GM18508 (cell line): ENCODE results near the gene GPR137B.

Experiments
- ATAC-seq: cut with Tn5 transposase; IDR thresholded peaks from one replicate; pipeline ENCODE4 v1.9.1; 2021; ENCODE audit warnings: moderate number of reproducible peaks; ENCODE audit not compliant: insufficient read depth, unreplicated experiment

The GPR137B gene

DNA sequence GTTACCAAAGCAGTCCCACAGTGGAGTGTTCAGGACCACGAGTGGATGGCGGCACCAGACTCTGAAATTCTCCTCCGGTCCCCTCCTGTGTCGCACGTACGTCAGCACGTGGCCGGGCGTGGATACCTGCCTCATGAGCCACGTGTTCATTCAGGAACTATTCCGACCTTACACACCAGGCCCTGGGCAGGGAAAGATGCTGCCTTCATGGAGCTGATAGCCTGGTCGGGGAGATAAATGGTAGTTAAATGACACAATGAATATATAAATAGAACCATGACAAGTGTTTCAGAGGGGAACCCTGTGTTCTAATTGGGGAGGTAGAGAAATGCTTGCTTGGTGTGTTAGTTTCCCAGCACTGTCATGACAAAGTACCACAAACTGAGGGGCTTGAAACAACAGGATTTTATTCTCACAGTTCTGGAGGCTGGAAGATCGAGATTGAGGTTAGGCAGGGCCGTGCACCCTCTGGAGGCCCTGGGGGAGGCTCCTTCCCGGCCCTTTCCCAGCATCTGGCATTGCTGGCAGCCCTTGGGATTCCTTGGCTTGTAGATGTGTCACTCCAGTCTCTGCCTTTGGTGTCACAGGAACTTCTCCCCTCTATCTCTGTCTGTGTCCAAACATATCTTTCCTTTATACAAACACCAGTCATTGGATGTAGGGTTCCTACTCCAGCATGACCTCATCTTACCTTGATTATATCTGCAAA lies 28.9 kb upstream of the GPR137B start:
- ATAC-seq, result no peak

DNA sequence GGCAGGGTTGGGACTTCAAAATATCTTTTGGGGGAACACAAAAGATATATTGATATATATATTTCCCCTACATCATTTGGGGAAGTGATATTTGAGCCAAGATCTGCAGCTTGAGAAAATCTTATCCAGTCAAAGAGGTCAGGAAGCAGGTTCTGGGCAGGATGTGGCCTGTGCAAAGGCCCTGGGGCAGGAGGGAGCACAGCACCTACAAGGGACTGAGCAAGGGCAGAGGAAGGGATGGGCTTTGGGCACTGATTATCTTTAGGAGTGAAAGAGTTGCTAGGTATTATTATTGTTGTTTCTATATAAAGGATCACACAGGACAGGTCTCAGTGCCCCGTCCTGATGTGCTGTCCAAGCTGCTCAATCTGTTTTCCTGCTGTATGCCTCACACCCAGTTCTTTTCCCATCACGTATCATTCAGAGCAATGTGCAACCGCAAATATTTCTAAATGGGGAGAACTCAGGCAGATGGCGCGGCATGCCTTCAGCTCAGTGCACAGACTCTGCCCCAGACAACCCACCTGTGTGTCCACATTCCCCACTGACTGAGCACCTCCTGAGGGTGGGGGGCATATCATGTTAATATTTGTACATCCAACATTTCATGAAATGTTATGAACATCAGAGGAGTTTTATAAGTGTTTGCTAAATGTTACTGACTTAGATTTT lies 28.1 kb upstream of the GPR137B start:
- ATAC-seq, result no peak

DNA sequence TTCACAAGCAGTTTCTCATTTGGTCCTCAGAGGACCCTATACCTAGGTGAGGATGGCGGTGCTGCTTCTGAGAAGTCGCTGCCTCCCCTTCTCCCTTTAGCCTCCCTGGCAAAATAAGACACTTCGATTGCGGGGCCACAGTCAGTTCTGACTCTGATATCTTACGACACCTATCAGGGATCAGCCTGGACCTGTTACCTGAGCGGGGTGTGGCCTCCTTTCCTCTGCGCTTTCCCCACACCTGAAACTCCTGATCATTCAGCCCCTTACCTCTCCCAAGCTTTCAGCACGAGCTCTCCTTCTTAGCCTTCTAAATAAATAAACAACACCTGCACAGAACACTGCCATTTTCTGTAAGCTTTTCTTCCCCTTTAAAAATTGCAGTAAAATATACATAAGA lies 24.6 kb upstream of the GPR137B start:
- no peak for ATAC-seq

DNA sequence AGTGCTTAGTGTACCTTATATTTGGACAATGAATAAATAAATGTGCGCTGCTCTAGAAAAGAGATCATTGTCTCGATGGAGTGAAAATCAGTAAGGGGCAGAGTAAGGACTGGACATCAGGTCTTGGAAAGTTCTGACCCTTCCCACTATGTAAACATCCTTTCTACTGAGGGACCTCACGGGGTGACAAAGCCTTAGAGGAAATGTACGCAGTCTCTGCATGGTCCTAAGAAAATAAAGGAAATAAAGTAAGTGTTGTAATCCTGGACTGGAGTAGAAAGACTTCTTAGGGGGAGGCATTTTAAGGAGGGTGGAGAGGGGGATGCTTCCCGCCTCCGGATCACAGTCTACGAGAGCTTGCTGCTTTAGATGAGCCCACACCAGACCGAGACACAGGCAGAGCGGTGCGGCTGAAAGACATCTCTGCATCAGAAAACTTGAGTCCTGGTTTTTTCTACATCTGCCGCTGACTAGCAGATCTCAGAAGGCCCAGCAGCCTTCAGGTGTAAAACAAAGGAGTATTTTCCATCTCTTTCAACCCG lies 22.3 kb upstream of the GPR137B start:
- no peak for ATAC-seq

DNA sequence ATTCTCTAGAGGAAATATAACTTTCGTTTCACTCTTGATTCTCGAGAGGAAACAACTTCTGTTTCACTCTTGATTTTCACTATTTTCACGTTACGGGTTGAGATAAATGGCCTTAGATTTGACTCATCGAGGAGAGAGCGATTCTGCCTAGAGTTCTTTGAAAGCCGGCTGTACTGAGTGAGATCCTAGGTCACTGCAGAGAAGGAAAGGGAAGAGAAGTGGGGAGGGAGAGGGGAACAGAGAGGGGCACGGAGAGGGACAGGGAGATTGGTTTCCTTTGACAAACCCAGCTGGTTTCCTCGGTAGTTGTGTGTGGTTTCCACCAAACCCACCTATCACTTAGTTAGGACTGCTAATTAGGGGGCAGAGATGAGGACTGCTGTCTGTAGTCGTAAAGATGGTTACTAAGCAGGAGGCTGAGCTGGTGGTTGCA lies 21.6 kb upstream of the GPR137B start:
- ATAC-seq, result no peak

DNA sequence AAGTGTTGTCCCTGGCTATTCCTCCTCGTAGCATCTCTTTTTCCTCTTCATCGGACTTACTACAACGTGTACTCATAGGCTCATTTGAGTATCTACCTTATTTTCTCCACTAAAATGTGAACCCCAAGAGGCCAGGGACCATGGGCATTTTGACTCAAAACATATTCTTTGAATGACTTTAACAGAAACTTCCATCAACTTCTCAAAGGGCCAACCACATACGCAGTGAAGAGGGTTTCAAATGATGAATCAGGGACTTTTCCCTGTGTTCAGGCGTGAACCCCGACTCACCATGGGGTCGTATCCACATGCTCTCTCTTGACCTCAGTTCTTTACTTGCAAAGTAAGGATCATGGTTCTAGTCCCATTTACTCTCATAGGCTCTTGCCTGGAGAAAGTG lies 20.2 kb upstream of the GPR137B start:
- peak; percentile 39 for ATAC-seq

DNA sequence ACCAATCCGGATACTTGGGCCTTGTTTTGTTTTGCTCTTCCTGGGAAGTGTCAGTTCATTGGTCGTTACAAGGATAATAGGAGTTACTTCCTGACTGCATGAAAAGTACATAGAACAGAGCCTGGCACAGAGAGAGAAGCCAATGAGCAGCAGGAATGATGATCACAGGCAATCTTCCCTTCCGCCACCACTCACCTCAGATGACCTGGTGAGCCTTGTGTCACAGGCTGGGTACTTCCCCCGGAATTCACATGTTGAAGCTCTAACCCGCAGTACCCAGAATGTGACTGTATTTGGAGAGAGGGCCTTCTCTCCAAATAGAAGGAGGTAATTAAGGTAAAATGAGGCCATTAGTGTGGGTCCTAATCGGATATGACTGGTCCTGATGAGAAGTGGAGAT lies 18.8 kb upstream of the GPR137B start:
- no peak for ATAC-seq

DNA sequence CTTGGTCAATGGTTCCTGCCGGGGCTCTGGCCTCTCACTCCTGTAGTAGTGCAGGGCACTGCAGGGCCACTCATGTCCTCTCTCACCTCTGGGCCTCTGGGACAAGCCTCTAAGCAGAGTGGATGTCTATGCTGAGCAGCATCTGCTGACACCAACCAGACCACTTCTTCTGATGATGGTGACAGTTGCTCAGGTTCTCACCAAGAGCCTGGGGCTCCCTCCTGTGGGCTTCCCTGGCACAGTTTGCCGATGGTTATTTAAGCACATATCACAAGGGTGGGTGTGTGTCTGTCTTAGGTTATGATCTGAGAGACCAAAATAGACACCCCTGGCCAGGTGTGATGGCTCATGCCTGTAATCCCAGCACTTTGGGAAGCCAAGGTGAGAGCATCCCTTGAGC lies 17.4 kb upstream of the GPR137B start:
- no peak for ATAC-seq

DNA sequence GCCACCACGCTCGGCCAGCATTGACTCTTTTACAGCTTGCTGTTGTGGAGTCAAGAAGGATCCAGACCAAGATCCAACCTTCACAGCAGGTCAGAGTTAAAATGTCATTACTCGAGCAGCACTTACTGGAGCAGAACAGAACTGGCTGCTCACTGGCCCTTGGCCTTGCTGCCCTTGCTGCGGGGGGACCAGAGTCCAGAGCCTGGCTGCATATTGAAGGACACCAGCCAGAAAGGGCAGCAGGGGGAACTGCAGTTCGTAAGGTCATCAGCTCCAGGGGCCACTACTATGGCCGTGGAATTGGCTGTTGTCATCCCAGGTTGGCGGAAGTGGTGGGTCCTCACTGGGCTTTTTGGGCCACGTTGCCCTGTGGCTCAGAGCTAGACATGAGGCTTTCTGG lies 15.3 kb upstream of the GPR137B start:
- no peak for ATAC-seq

DNA sequence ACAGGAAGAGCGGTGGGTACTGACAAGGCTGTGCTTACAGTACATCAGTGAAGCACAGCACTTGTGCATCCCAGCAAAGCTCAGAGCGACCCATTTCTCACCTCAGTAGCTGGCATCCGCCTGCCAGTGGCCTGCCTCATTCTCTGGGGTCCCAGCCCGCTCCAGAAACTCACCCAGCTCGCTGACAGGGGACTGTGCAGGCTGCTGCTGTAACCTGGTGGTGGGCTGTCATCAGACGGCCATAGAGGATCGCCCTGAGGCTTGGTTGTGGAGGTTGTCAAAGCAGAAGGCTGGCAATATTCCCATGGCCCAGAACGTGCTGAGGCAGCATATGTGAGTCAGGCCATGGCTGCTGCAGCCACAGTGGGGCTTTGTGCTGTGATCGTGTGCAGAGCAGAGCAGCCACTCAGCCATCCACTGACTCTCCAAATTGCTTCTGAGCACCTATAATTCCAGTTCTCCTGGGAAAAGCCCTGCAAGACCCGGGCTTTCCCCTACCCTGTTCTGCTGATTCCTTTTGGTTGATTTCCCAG lies 13.6 kb upstream of the GPR137B start:
- ATAC-seq, result no peak

DNA sequence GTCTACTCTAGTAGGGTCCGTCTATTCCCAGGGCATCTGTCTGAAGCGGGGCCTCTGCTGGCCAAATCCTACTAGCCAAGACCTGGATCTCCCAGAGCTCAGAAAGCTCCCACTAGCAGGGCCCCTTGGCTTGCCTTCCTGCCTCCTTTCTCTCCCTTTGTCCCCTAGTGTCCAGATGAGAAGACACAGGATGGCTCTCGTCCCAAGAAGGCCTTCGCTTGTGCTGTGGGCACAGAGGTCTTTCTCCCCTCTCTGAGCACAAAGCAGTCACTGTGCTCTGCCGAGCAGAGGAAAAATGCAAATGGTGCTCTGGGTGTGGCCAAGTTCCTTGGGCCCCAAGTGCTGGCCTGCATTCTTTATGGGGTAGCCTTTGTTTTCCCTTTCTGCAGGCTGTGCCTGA lies 13.0 kb upstream of the GPR137B start:
- ATAC-seq, result no peak

DNA sequence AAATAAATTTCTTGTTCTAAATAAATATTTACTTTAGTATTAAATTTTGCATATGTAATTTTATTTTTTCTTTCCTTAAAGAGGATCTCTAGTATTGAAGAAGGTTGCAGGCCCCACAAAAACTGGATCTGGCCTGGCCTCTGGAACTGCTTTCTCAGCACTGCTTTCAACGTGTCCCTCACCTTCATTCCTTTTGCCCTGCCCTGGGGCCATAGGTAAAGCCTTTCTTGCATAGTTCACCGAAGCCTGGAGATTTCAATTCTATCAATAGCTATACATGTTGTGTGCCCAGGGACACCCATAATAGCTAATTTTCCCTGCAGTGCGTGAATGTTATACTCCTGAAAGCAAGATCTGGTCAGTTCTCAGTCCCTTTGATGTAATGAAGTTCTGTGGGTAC lies 12.0 kb upstream of the GPR137B start:
- ATAC-seq, result no peak

DNA sequence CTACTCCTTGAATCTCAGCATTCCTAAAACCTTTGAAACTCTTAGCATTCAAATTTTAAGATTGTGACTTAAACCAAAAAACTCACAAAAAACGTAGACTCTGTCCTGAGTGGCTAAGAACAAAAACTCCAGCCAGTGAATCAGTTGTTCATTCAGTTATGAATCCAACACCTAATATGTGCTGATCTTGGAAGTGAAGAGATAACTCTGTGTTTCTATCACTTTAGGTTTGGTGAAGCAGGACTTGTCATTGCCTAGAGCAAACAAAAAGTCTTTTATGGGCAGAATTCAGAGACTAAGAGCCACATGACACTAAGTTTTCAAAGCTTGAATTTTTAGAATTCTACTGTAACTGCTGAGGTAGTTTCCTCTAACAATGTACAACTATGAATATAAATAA lies 10.4 kb upstream of the GPR137B start:
- ATAC-seq, result no peak

DNA sequence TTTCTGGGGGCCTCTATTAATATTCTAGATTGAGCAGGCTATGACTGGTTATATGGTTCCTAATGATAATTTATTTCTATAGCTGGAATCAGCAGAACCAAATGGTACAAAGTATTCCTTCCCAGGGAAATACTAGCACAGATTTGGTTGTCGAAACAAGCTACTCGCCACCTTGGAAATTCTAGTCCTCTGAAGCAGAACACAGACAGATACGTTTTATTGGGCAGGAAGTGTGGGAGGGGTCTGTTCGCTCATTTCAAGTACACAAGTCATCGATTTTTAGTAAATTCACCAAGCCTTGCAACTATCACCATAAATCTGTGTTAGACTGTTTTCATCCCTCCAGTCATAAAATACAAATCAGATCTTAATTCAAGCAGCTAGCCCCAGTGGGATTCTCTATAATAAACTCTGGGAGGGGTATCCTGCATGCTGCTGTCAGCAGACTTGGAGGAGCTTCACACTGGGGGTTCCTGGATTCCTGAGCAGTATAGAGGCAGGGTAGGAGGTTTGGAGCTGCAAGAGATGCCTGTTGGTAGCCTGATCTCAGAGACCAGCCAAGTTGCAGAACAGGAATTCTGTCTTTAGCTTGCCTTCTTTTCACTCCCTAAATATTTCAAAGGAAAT lies 9.8 kb upstream of the GPR137B start:
- ATAC-seq, result no peak

DNA sequence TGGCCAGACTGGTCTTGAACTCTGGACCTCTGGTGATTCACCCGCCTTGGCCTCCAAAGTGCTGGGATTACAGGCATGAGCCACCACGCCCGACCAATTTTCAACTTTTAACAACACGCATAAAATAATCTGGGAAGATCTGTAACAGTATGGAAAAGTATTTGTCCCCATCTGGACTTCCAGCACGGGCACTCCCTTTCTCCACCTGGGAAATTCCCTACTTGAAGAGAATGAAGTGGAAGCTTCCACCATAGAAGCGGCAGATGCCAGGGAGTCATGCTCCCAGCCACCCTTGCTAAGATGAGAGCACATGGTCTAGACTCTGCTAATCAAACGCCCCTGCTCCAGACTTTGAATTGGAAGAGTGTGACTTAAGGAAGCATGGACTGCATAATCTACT lies 9.0 kb upstream of the GPR137B start:
- ATAC-seq, result no peak

DNA sequence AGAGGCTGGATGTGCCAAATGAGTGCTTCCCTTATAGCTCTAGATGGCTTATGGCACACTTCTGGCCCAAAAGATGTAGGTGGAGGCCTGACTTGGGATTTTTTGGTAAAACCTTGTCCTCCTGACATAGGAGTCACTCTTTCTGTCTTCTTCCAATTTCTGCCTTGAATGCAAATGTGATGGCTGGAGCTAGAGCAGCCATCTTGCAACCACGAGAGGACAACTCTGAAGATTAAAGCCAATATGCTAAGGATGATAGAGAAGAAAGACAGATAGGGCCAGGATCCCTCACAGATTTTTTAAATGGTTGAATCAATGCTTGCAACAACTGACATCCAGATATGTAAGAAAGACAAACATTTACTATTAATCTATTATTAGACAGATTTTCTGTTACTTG lies 8.5 kb upstream of the GPR137B start:
- ATAC-seq, result no peak

DNA sequence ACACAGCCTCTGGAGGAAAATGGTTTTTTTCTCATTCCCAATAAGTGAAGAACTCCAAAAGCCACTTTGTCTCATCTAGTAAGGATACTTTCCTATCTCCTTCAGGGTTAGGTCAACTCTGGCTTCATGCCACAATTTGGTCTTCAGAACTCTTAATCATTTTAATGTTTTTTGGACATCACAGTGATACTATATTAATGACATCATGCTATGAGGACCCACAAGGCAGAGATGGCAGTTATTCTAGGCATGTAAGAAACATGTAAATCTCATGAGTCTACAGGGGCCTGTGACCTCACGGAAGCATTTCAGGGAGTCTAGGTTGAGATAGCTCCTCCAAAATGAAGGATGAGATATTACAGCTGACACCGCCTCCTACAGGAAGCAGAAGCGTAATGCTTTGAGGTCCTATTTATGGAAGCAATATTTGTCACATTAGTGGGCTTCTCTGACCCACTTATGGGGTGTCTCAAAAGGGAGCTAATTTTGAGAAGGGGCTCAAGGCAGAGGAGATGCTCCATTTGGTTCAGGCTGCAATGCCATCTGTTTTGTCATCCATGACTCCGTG lies 5.0 kb upstream of the GPR137B start:
- no peak for ATAC-seq

DNA sequence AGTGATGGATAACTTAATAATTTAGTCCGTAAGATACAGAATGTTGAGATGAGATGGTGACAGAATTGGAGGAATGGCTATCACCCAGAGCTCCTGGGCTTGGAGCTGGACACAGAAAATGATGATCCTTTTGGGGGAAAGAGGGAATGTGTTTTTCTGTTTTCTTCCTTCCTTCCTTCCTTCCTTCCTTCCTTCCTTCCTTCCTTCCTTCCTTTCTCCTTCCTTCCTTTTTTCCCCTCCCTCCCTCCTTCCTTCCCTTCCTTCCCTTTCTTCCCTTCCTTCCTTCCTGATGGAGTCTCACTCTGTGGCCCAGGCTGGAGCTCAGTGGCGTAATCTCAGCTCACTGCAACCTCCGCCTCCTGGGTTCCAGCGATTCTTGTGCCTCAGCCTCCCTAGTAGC lies 2.8 kb upstream of the GPR137B start:
- no peak for ATAC-seq

DNA sequence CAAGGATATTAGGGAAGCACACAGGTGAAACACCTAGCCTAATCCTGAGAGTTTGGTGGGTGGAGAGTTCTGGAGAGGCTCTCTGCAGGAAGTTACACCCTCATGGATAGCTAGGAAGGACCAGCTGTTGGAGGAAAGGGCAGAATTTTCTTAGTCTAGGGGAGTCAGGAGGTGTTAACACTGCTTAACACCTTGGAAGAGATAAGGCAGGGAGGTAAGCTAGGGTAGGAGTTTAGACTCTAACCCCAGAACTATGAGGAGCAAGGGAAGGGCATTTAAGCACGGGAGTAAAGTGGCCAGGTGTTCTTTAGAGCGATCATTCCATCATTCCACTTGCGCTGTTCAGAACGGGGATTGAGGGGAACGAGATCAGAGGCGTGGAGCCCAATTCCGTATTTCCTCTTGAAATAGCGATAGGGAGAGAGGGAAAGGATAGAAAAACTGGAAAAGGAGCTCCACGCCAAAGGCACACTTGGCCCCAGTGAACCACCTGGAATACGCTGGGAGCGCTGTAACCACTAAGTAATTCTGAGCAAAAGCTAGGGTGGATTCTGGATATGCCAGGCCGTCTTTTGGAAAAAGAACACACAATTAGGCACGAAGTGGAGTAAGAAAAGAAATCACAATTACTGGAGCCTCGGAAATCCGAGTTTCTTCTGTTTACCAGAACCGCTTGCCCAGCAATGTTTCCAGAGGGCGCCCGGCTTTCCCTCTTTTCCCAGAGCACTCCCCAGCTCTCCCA lies 1.5 kb upstream of the GPR137B start:
- no peak for ATAC-seq
